Measurements from ENCODE around the gene VARS2.
A peak's percentile ranks its signal among the peaks of the same experiment; 100 is the strongest.
"Not testable (repeated sequence)": the region's sequence is repeated elsewhere in the genome, so short reads cannot be mapped to it uniquely, and the experiment has no call there.

VARS2 gene

GRCh38 chr6:30914076-30914853 is at the start of gene VARS2:
TSS of gene VARS2 (plus strand) at chr6:30914238. CDS start at chr6:30914837, 599 bp downstream.
- DNase-seq, result peak; percentile 81 to 82

- DNase-seq, result no peak
Measured at GRCh38 chr6:30864325-30864724, 49.7 kb upstream of the VARS2 start.

- not testable (repeated sequence) for DNase-seq
Measured at GRCh38 chr6:30869241-30869749, 44.7 kb upstream of the VARS2 start.

GRCh38 chr6:30870546-30870945 is 43.5 kb upstream of the VARS2 start:
- no peak for DNase-seq

GRCh38 chr6:30871592-30872183 is 42.4 kb upstream of the VARS2 start:
- no peak for DNase-seq

- DNase-seq, result no peak
Measured at GRCh38 chr6:30873137-30873640, 40.8 kb upstream of the VARS2 start.

GRCh38 chr6:30873795-30874194 is 40.2 kb upstream of the VARS2 start:
- DNase-seq, result not testable (repeated sequence)

- DNase-seq, result peak; percentile 6 to 21
Measured at GRCh38 chr6:30875244-30876038, 38.6 kb upstream of the VARS2 start.

- DNase-seq, result no peak
Measured at GRCh38 chr6:30876039-30876730, 37.9 kb upstream of the VARS2 start.

GRCh38 chr6:30877419-30878262 is 36.4 kb upstream of the VARS2 start:
- DNase-seq, result peak; percentile 85 to 91

GRCh38 chr6:30879684-30880427 is 34.2 kb upstream of the VARS2 start:
- DNase-seq, result no peak

GRCh38 chr6:30880698-30881252 is 33.3 kb upstream of the VARS2 start:
- peak; percentile 64 to 68 for DNase-seq

- DNase-seq, result peak; percentile 43 to 62
Measured at GRCh38 chr6:30881392-30882203, 32.4 kb upstream of the VARS2 start.

GRCh38 chr6:30882204-30882758 is 31.8 kb upstream of the VARS2 start:
- DNase-seq, result peak; percentile 26 to 47

GRCh38 chr6:30882759-30883684 is 31.0 kb upstream of the VARS2 start:
- peak; percentile 47 to 57 for DNase-seq

GRCh38 chr6:30883685-30884520 is 30.1 kb upstream of the VARS2 start, which contains the start of gene DDR1:
TSS of gene DDR1 (plus strand) at chr6:30884519. CDS start at chr6:30888730, 4,211 bp downstream.
- peak; percentile 21 to 31 for DNase-seq

All from SHP77 (cell line).